ENCODE measurements around the gene KMT5B. TPM values are rescaled to one million over a fixed set of nuclear protein-coding genes. Genes with fewer than 3 reads are reported as not detected.

The KMT5B gene
- total RNA-seq, 1 donor from 2014 or later, result 43.7 TPM

GRCh38 chr11:68226421-68226820, 13.3 kb upstream of the KMT5B start:
- Mint-ChIP-seq H3K9me3 (peaks cover 3% of the 10 kb centered on the region), H3K27ac (ENCODE audit: unreplicated experiment) (no peak overlapping the region), H3K4me1 (no peaks in the 10 kb centered on the region), H3K36me3 (ENCODE audit: low read depth) (no peaks in the 10 kb centered on the region), H3K4me3 (no peak overlapping the region), H3K27me3 (ENCODE audit: low read depth) (peaks cover 5% of the 10 kb centered on the region)
- TF ChIP-seq, protein P1, sequence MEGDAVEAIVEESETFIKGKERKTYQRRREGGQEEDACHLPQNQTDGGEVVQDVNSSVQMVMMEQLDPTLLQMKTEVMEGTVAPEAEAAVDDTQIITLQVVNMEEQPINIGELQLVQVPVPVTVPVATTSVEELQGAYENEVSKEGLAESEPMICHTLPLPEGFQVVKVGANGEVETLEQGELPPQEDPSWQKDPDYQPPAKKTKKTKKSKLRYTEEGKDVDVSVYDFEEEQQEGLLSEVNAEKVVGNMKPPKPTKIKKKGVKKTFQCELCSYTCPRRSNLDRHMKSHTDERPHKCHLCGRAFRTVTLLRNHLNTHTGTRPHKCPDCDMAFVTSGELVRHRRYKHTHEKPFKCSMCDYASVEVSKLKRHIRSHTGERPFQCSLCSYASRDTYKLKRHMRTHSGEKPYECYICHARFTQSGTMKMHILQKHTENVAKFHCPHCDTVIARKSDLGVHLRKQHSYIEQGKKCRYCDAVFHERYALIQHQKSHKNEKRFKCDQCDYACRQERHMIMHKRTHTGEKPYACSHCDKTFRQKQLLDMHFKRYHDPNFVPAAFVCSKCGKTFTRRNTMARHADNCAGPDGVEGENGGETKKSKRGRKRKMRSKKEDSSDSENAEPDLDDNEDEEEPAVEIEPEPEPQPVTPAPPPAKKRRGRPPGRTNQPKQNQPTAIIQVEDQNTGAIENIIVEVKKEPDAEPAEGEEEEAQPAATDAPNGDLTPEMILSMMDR (conservative IDR thresholded peaks at IDR 0.05), result no peak
- DNase-seq (ENCODE audit: low read depth, low spot score), result no peak

DNA sequence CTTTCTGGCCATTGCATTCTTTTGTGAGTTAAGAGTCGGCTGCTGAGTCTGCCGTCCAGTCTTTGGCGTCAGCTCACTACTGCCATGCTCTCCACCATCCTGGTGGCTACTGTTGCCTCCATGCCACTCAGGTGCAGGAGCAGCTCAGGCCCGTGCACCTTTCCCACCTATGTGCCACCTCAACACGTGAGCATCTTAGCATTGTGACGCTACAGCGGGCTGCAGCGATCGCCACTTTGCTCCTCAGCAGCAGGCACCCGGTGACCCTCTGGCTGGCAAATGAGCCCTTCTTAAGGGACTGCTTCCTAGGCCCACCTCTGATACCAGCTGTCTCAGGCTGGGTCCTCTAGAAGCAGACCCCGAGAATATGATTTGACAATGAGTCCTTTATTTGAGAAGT, 11.5 kb upstream of the KMT5B start:
- Mint-ChIP-seq H3K36me3 (ENCODE audit: low read depth) (no peaks in the 10 kb centered on the region), H3K4me1 (no peaks in the 10 kb centered on the region), H3K27ac (ENCODE audit: unreplicated experiment) (no peak overlapping the region), H3K27me3 (ENCODE audit: low read depth) (peaks cover 8% of the 10 kb centered on the region), H3K4me3 (no peak overlapping the region), H3K9me3 (peaks cover 3% of the 10 kb centered on the region)
- TF ChIP-seq, protein P1 (conservative IDR thresholded peaks at IDR 0.05), result no peak
- DNase-seq (ENCODE audit: low read depth, low spot score), result no peak

- H3K27me3 Mint-ChIP-seq (ENCODE audit: low read depth), result peaks cover 6% of the 10 kb centered on the region
- TF ChIP-seq, protein P1 (conservative IDR thresholded peaks at IDR 0.05), result no peak
- H3K4me1 Mint-ChIP-seq, result no peaks in the 10 kb centered on the region
- no peak overlapping the region for H3K27ac Mint-ChIP-seq (ENCODE audit: unreplicated experiment)
- no peaks in the 10 kb centered on the region for H3K36me3 Mint-ChIP-seq (ENCODE audit: low read depth)
- H3K4me3 Mint-ChIP-seq, result no peak overlapping the region
- DNase-seq (ENCODE audit: low read depth, low spot score), result no peak
- no peaks in the 10 kb centered on the region for H3K9me3 Mint-ChIP-seq
Observed at GRCh38 chr11:68223275-68223674, 10.2 kb upstream of the KMT5B start.

DNA sequence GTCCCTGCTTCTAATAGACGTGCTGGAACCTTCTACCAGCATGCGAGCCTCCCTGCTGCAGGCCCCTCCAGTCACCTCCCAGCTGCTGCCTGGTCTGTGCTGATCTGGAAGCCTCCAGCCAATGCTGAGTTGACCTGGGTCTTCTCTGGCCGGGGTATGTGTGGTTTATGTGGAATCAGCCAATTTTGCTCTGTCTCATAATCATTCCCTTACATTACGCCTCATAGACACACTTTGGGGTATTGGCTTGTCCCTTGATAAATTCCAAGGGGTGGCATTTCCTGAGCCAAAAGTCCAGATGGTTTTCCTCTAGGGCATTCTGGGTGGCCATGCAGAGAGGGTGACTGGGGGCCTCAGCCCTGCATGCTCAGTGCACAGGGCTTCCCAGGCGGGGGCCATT, 8.3 kb upstream of the KMT5B start:
- Mint-ChIP-seq H3K27ac (ENCODE audit: unreplicated experiment) (no peak overlapping the region), H3K9me3 (no peaks in the 10 kb centered on the region), H3K27me3 (ENCODE audit: low read depth) (peaks cover 17% of the 10 kb centered on the region), H3K4me3 (no peak overlapping the region), H3K36me3 (ENCODE audit: low read depth) (no peaks in the 10 kb centered on the region), H3K4me1 (no peaks in the 10 kb centered on the region)
- DNase-seq (ENCODE audit: low read depth, low spot score), result no peak
- TF ChIP-seq, protein P1 (conservative IDR thresholded peaks at IDR 0.05), result no peak

GRCh38 chr11:68216171-68216938, 3.3 kb upstream of the KMT5B start:
- TF ChIP-seq, protein P1 (conservative IDR thresholded peaks at IDR 0.05), result no peak
- no peak for DNase-seq (ENCODE audit: low read depth, low spot score)
- peaks cover 35% of the 10 kb centered on the region for H3K27me3 Mint-ChIP-seq (ENCODE audit: low read depth)
- H3K4me3 Mint-ChIP-seq, result peak overlapping the region; percentile 90
- no peak overlapping the region for H3K27ac Mint-ChIP-seq (ENCODE audit: unreplicated experiment)
- peaks cover 24% of the 10 kb centered on the region for H3K4me1 Mint-ChIP-seq
- no peaks in the 10 kb centered on the region for H3K36me3 Mint-ChIP-seq (ENCODE audit: low read depth)
- H3K9me3 Mint-ChIP-seq, result no peaks in the 10 kb centered on the region
